HS-27A (cell line): Measurements from ENCODE around the gene HOXC6.
"Not testable (repeated sequence)": the region's sequence is repeated elsewhere in the genome, so short reads cannot be mapped to it uniquely, and the experiment has no call there.

Experiments used
- DNase-seq: peaks from one replicate; pipeline ENCODE4 v3.0.0-alpha.2; 2012; ENCODE audit warnings: low read depth, missing footprints

The HOXC6 gene

GRCh38 chr12:54058128-54058768 is 30.0 kb downstream of the HOXC6 start:
- no peak for DNase-seq

GRCh38 chr12:54059668-54060067 is 31.4 kb downstream of the HOXC6 start:
- no peak for DNase-seq

GRCh38 chr12:54060174-54060974 is 32.1 kb downstream of the HOXC6 start:
- DNase-seq: no peak

DNA sequence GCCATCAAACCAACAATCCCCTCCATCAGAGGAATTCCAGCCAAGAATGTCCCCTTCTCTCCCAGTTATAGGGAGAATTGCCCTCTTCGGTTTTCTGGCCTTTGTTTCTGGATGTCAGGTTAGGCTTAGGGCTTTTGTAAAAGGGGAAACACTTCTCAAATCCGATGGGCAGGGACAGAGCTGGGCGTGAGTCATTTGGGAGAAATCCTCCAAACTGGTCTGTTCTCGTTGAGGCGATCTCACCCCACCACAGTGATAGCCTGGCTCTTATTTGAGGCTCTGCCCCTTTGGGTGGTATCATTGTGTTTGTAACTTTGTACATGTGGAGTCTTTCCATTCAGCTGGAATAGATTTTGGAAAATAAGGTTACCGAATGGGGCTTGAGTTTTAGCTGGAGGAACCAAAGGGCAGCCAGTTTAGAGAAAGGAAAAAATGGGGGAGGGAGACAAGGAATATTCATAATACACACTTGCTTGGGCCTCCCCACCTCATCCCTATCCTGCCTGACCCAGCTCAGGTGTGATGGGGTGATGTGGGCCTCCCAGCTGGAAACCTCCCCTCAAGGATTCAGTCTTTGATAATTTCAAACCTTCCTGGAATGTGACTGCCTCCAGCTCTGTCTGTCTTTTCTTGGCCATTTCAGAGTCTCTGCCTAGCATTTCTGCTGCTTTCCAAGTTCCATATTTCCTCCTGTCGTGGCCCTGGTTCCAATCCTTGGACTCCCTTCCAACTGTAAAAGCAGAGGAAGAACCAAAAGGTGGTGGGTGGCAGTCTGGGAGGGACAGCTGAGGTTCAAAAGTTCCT is 32.9 kb downstream of the HOXC6 start:
- no peak for DNase-seq

- DNase-seq: no peak
Observed at GRCh38 chr12:54065677-54066076, 37.4 kb downstream of the HOXC6 start.

DNA sequence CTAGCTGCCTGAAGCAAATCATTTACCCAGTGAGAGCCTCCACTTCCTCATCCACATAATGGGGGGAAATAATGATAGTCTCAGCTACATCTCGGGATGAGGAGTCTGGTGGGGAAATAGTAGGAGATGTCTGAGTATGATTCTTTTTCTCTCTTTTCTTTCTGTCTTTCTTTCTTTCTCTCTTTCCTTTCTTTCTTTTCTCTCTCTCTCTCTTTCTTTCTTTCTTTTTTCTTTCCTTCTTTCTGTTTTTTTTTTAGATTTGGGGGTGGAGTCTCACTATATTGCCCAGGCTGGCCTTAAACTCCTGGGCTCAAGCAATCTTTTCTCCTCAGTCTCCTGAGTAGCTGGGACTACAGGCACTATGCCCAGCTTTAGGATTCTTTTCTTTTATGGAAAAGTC is 38.2 kb downstream of the HOXC6 start:
- no peak for DNase-seq

- DNase-seq: no peak
Observed at GRCh38 chr12:54068418-54069070, 40.3 kb downstream of the HOXC6 start.

DNA sequence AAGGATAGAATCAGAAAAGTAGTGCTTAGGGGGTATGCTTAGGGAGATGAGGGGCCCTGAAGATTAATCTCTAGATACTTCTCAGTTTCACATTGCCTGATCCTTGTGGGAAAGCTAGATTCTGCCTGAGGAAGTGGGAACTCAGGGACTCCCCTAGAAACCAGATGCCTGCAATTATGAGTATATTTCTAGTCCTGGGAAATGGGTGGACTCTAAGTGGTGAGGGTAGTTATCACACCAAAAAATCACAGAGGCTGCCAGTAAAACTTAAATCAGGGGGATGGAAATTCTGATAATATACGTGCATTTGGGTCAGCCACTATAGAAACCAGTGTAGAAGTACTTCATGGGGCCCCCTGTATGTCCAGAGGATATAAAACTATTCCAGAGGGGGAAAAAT is 43.7 kb downstream of the HOXC6 start:
- DNase-seq: no peak

GRCh38 chr12:54074308-54074707 is 46.1 kb downstream of the HOXC6 start:
- DNase-seq: no peak

DNA sequence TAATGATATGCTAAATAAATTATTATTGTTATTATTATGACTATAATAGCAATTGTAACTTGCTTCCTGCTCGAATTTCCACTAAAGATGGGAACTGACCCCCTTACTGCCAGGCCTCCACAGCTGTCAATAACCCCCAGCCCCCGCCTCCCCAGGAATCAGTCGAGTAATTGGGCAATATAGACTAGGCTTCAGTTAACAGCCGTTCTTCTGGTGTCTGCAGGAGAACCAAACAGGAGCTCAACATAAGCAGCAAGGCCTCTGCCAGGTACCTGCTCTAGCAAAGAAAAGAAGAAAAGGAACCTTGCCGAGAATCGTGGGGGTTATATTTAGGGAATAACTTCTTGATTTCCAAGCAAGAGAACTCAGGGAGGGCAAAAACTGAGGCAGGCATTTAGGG is 47.2 kb downstream of the HOXC6 start:
- no peak for DNase-seq

- DNase-seq: no peak
Observed at GRCh38 chr12:54075974-54076373, 47.7 kb downstream of the HOXC6 start.

DNA sequence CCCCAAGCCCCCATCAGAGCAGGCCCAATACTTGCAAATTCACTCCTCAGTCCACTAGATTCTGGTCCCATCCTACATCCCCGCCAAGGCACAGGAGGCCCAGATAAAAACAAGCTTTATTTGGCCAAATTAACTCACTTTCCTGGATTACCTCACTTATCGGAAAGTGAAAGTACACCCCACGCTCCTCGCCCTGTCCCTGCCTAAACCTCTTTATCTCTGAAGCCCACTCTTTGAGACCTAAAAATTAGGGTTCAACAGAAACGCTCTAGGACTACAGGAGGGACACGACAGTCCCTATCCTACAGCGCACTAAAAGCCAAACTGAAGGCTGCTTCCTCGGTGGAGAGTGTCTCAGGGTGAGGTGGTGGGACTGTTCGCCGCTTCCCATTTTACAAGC is 49.6 kb downstream of the HOXC6 start:
- not testable (repeated sequence) for DNase-seq

DNA sequence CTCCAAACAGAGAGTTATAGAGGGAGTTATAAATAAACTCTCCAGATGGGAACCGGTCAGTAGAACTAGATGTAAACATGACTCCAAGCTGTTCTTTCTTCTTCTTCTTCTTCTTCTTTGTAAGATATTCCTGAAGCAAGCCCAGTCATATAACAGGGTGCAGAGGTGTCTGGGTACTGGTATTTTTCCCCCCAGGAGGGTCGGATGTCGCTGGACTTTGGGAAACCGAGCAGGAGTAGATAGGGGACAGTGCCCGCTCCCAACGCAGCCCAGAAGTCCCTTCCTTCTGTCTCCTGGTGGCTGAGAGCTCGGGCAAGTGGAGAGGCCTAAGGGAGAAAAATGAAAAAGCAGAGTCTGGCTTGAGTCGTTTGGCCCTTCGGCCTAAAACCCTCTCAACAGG is 50.9 kb downstream of the HOXC6 start:
- DNase-seq: not testable (repeated sequence)
